ENCODE data around the gene CEP76.

CEP76 gene

DNA sequence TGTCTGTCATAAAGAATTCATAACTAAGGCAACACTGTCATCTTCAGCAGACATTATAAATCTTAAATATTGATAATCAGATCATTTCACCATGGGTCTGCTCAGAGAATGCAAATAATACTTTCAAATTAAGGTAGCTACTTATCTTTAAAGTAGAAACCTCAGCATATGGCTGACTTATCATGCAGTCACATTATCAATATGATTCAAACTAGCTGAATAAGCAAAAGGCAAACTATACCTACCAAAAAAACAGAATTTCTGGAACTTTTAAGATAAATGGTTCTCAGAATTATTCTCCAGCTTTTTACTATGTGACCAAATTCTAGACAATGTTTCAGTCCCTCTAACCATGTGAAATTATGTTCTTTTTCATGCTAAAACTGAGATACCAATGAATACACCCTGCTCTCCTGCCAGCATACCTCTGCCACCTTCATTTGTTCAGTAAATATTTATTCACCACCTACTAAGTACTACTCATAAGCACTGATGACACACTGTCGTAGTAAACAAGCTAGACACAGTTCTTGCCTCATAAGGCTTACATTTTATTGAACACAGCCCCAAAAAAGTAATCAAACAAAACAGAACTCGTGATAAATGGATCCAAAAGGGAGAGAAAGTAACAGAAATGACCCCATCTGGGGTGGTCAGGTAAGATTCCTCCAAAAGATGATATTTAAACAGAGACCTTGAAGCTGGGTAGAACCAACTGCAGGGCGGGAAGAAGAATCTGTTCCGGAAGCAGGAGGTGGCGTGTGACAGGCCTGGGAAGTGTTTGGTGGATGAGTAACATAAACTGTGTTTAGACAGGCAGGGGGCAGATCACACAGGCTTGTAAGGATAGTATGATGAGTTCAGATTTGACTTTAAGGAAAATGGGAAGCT is 62.3 kb downstream of the CEP76 start:
- Histone ChIP-seq H3K9ac (ENCODE audit: low read length) (no peak overlapping the region), H3K9me3 (replicated peaks; ENCODE audit: insufficient read depth, low read length) (no peaks in the 10 kb centered on the region), H3K27ac (ENCODE audit: low read length) (no peak overlapping the region), H3K79me2 (ENCODE audit: low read length) (no peaks in the 10 kb centered on the region), H3K36me3 (replicated peaks; ENCODE audit: insufficient read depth, low read length) (no peaks in the 10 kb centered on the region), H3K9me2 (replicated peaks; ENCODE audit: insufficient read depth, low read length) (no peaks in the 10 kb centered on the region), H4K20me1 (ENCODE audit: insufficient read depth, low read length) (no peaks in the 10 kb centered on the region), H2AFZ (ENCODE audit: low read length) (no peak overlapping the region), H3K4me2 (ENCODE audit: low read depth, low read length) (no peak overlapping the region), H3K4me1 (ENCODE audit: low read length) (no peaks in the 10 kb centered on the region), H3K27me3 (replicated peaks; ENCODE audit: insufficient read depth, low read length) (no peaks in the 10 kb centered on the region), H3F3A (ENCODE audit: insufficient read depth, low read length) (no peaks in the 10 kb centered on the region), H3K4me3 (ENCODE audit: low read length) (no peak overlapping the region)
- DNase-seq = no peak
- TF ChIP-seq CTCF (IDR thresholded peaks at IDR 0.05; ENCODE audit: low read length) = no peak
- no peak for TF ChIP-seq EZH2 (optimal IDR thresholded peaks at IDR 0.05; ENCODE audit: low read depth, low read length)
- TF ChIP-seq EZH2phosphoT487 (IDR thresholded peaks at IDR 0.05; ENCODE audit: low read length) = no peak

- no peak for DNase-seq
- Histone ChIP-seq H3K4me1 (ENCODE audit: low read length) (no peaks in the 10 kb centered on the region), H3K27me3 (replicated peaks; ENCODE audit: insufficient read depth, low read length) (no peaks in the 10 kb centered on the region), H3K79me2 (ENCODE audit: low read length) (no peaks in the 10 kb centered on the region), H3K4me3 (ENCODE audit: low read length) (no peak overlapping the region), H3K27ac (ENCODE audit: low read length) (no peak overlapping the region), H3K36me3 (replicated peaks; ENCODE audit: insufficient read depth, low read length) (no peaks in the 10 kb centered on the region), H3K9me3 (replicated peaks; ENCODE audit: insufficient read depth, low read length) (no peaks in the 10 kb centered on the region), H3F3A (ENCODE audit: insufficient read depth, low read length) (no peaks in the 10 kb centered on the region), H3K9ac (ENCODE audit: low read length) (no peak overlapping the region), H3K4me2 (ENCODE audit: low read depth, low read length) (no peak overlapping the region), H2AFZ (ENCODE audit: low read length) (no peak overlapping the region), H3K9me2 (replicated peaks; ENCODE audit: insufficient read depth, low read length) (no peaks in the 10 kb centered on the region), H4K20me1 (ENCODE audit: insufficient read depth, low read length) (no peaks in the 10 kb centered on the region)
- TF ChIP-seq CTCF (IDR thresholded peaks at IDR 0.05; ENCODE audit: low read length) (no peak), EZH2 (optimal IDR thresholded peaks at IDR 0.05; ENCODE audit: low read depth, low read length) (no peak)
Observed at GRCh38 chr18:12638644-12639124, 63.8 kb downstream of the CEP76 start.

GRCh38 chr18:12637901-12638643 is 64.5 kb downstream of the CEP76 start:
- no peak for DNase-seq
- Histone ChIP-seq H3K4me1 (ENCODE audit: low read length) (no peaks in the 10 kb centered on the region), H4K20me1 (ENCODE audit: insufficient read depth, low read length) (no peaks in the 10 kb centered on the region), H3K9me2 (replicated peaks; ENCODE audit: insufficient read depth, low read length) (no peaks in the 10 kb centered on the region), H3K4me2 (ENCODE audit: low read depth, low read length) (no peak overlapping the region), H3K36me3 (replicated peaks; ENCODE audit: insufficient read depth, low read length) (no peaks in the 10 kb centered on the region), H3K4me3 (ENCODE audit: low read length) (no peak overlapping the region), H3K9ac (ENCODE audit: low read length) (no peak overlapping the region), H3F3A (ENCODE audit: insufficient read depth, low read length) (no peaks in the 10 kb centered on the region), H3K27me3 (replicated peaks; ENCODE audit: insufficient read depth, low read length) (no peaks in the 10 kb centered on the region), H3K9me3 (replicated peaks; ENCODE audit: insufficient read depth, low read length) (no peaks in the 10 kb centered on the region), H2AFZ (ENCODE audit: low read length) (no peak overlapping the region), H3K27ac (ENCODE audit: low read length) (no peak overlapping the region), H3K79me2 (ENCODE audit: low read length) (no peaks in the 10 kb centered on the region)
- no peak for TF ChIP-seq EZH2 (optimal IDR thresholded peaks at IDR 0.05; ENCODE audit: low read depth, low read length)
- no peak for TF ChIP-seq EZH2phosphoT487 (IDR thresholded peaks at IDR 0.05; ENCODE audit: low read length)
- no peak for TF ChIP-seq CTCF (IDR thresholded peaks at IDR 0.05; ENCODE audit: low read length)

Measured in MM.1S (cell line).